SK-N-SH (cell line): ENCODE data around the gene TOMM40. TPM values are rescaled to one million over a fixed set of nuclear protein-coding genes. Genes with fewer than 3 reads are reported as not detected.
"Not testable (repeated sequence)": the region's sequence is repeated elsewhere in the genome, so short reads cannot be mapped to it uniquely, and the experiment has no call there.

ENCODE experiments used
- CTCF ChIA-PET: fragments of 300-600, 350-600 bp; formaldehyde crosslinking; extraction: SDS; loops from one replicate; lab custom pipeline; 2021; lab: Yijun Ruan, JAX
- POLR2A ChIA-PET: fragments of 350-600 bp; sonication (Branson Sonifier 250); formaldehyde crosslinking; extraction: SDS; loops from one replicate; lab custom pipeline; 2020; ENCODE audit warnings: antibody characterized with exemption, inconsistent platforms; lab: Yijun Ruan, JAX
- DNase-seq: peaks from one replicate; pipeline ENCODE4 v3.0.0; 2012
- H2AFZ ChIP-seq: fragments of 200-600 bp; sonication (generic); 2 replicates; pipeline ENCODE4 v1.8.1; 2016; ENCODE audit warnings: antibody characterized with exemption, mild to moderate bottlenecking, low read depth
- H3F3A ChIP-seq: fragments of 200-600 bp; sonication (generic); replicated peaks from 2 replicates; pipeline ENCODE3; 2016; ENCODE audit warnings: antibody characterized with exemption, mild to moderate bottlenecking; ENCODE audit not compliant: insufficient read depth
- H3K27ac ChIP-seq, 2 experiments: fragments of 200-500 bp in 1 of 2; fragments of 200-600 bp in 1 of 2; sonication (Bioruptor generic) in 1 of 2; sonication (generic), shearing (Covaris generic) in 1 of 2; 2 replicates each; pipeline versions ENCODE4 v1.5.1 to v1.6.1; 2014 to 2016; ENCODE audit warnings: low read depth in 2 of 2, inconsistent platforms in 1 of 2, low read length in 1 of 2, mild to moderate bottlenecking in 1 of 2, mixed read lengths in 1 of 2
- H3K27me3 ChIP-seq: fragments of 200-600 bp; sonication (generic), shearing (Covaris generic); 2 replicates; pipeline ENCODE4 v1.6.1; 2016; ENCODE audit warnings: mixed run types; ENCODE audit not compliant: insufficient read depth
- H3K36me3 ChIP-seq, 2 experiments: fragments of 200-500 bp in 1 of 2; fragments of 200-600 bp in 1 of 2; sonication (Bioruptor generic) in 1 of 2; sonication (generic) in 1 of 2; replicated peaks in 1 of 2; 2 replicates each; pipeline versions ENCODE3 to v1.5.1; 2014 to 2016; ENCODE audit warnings: low read length in 1 of 2, mild to moderate bottlenecking in 1 of 2; ENCODE audit not compliant: insufficient read depth in 2 of 2, control insufficient read depth in 1 of 2
- H3K4me1 ChIP-seq, 2 experiments: fragments of 200-500 bp in 1 of 2; fragments of 200-600 bp in 1 of 2; sonication (Bioruptor generic) in 1 of 2; sonication (generic), shearing (Covaris generic) in 1 of 2; 2 replicates each; pipeline versions ENCODE4 v1.5.1 to v1.6.1; 2014 to 2016; ENCODE audit warnings: low read depth in 1 of 2, low read length in 1 of 2, mixed run types in 1 of 2; ENCODE audit not compliant: insufficient read depth in 2 of 2, control insufficient read depth in 1 of 2
- H3K4me2 ChIP-seq: fragments of 200-600 bp; sonication (generic), shearing (Covaris generic); 2 replicates; pipeline ENCODE4 v1.6.1; 2017; ENCODE audit warnings: mixed run types
- H3K4me3 ChIP-seq, 2 experiments: fragments of 200-500 bp in 1 of 2; fragments of 200-600 bp in 1 of 2; sonication (Bioruptor generic) in 1 of 2; sonication (generic), shearing (Covaris generic) in 1 of 2; 2 replicates each; pipeline versions ENCODE4 v1.5.1 to v1.8.1; 2014 to 2016; ENCODE audit warnings: low read depth in 2 of 2, inconsistent platforms in 1 of 2, low read length in 1 of 2, mild to moderate bottlenecking in 1 of 2, mixed read lengths in 1 of 2, moderate library complexity in 1 of 2
- H3K79me2 ChIP-seq: fragments of 200-600 bp; sonication (generic); 2 replicates; pipeline ENCODE4 v1.8.1; 2017; ENCODE audit warnings: mild to moderate bottlenecking; ENCODE audit not compliant: insufficient read depth
- H3K9ac ChIP-seq: fragments of 200-600 bp; sonication (generic); 2 replicates; pipeline ENCODE4 v1.6.1; 2017; ENCODE audit warnings: mixed run types
- H3K9me2 ChIP-seq: fragments of 200-600 bp; sonication (generic); 2 replicates; pipeline ENCODE4 v1.6.1; 2017; ENCODE audit warnings: mixed run types
- H3K9me3 ChIP-seq: fragments of 200-600 bp; sonication (generic); 2 replicates; pipeline ENCODE4 v1.6.1; 2017; ENCODE audit warnings: mixed run types, mild to moderate bottlenecking, moderate library complexity
- H4K20me1 ChIP-seq: fragments of 200-600 bp; sonication (generic); 2 replicates; pipeline ENCODE4 v1.6.1; 2017; ENCODE audit warnings: mild to moderate bottlenecking, mixed run types; ENCODE audit not compliant: insufficient read depth
- FOXJ3 ChIP-seq: sonication (generic); formaldehyde crosslinking; IDR thresholded peaks from 2 replicates; pipeline ENCODE4 v1.5.1; 2020; ENCODE audit warnings: mild to moderate bottlenecking, missing genetic modification reagents
- GATA2 ChIP-seq: sonication (generic); formaldehyde crosslinking; IDR thresholded peaks from 2 replicates; pipeline ENCODE4 v1.5.0; 2020; ENCODE audit warnings: mild to moderate bottlenecking, missing genetic modification reagents
- NFIC ChIP-seq: IDR thresholded peaks from 2 replicates; pipeline ENCODE4 v1.4.0; 2012; ENCODE audit warnings: borderline replicate concordance
- NRF1 ChIP-seq: IDR thresholded peaks from 2 replicates; pipeline ENCODE4 v1.6.1; 2012; ENCODE audit warnings: low read depth, mild to moderate bottlenecking, low read length
- PBX3 ChIP-seq: IDR thresholded peaks from 2 replicates; pipeline ENCODE4; 2012
- RAD21 ChIP-seq: IDR thresholded peaks from 2 replicates; pipeline ENCODE4 v1.6.1; 2012; ENCODE audit warnings: mild to moderate bottlenecking, low read length
- RCOR1 ChIP-seq: fragments of 150-350 bp; IDR thresholded peaks from 2 replicates; pipeline ENCODE4 v1.6.1; 2017; ENCODE audit warnings: antibody characterized with exemption, low read length
- REST ChIP-seq: IDR thresholded peaks from 2 replicates; pipeline ENCODE4 v1.6.1; 2012; ENCODE audit warnings: mild to moderate bottlenecking, low read depth, low read length, moderate library complexity
- SMC3 ChIP-seq: IDR thresholded peaks from 2 replicates; pipeline ENCODE4 v1.6.1; 2012; ENCODE audit warnings: low read depth, low read length, improper control_type of control experiment
- TAF1 ChIP-seq: IDR thresholded peaks from 2 replicates; pipeline ENCODE4 v1.6.1; 2012; ENCODE audit warnings: low read depth, mild to moderate bottlenecking, low read length, moderate library complexity, borderline replicate concordance
- USF1 ChIP-seq: IDR thresholded peaks from 2 replicates; pipeline ENCODE4 v1.4.0; 2012; ENCODE audit warnings: low read depth, borderline replicate concordance
- YY1 ChIP-seq: IDR thresholded peaks from 2 replicates; pipeline ENCODE4 v1.4.0; 2012; ENCODE audit warnings: low read depth, mild to moderate bottlenecking
- WGBS: methylation state at CpG from one replicate; pipeline ENCODE4 v1.1.6; 2017; ENCODE audit warnings: low lambda C conversion rate; 5-methylcytosine and 5-hydroxymethylcytosine counted together
- polyA plus RNA-seq, 3 experiments: library from polyadenylated mRNA; depleted of rRNA; stranded (reverse); fragments of >200 nt; gene quantifications; 2 replicates each; pipeline ENCODE4 v1.2.3, GENCODE V29; 2012

The TOMM40 gene
- polyA plus RNA-seq, 1 of the 3 experiments (the other 2 are of a cell fraction): 78.9 TPM

DNA sequence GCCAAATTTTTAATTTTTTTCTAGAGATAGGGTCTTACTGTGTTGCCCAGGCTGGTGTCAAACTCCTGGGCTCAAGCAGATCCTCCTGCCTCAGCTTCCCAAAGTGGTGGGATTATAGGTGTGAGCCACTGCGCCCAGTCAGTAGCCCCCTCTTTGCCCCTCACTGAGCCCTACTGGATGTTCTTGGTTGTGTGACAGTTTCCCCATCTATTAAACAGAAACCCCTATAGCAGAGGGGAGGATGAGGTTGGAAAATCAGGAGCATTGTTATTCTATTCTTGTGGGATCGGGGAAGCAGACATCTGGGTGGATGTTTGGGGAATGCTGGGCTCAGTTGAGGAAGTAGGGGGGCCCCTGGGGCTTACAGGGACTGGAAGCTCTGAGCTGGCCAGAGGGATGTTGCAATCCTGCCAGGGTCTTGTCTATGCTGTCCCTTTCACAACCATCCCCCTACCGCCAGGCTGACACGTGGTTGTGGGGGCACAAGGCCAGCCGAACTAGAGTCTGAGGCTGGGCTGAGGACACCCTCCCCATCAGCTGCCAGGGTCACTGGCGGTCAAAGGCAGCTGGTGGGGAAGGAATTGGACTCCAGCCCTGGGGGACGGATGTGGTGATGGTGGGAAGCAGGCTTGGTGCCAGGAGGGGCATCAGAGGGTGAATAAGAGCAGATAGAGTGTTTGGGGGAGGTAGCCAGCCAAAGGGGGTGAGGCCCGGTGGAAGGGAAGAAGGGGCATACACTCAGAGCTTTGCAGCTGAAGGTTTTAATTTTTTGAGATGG is 34.2 kb downstream of the TOMM40 start:
- 64% methylated on average over 8 of the region's 8 CpGs for WGBS
- Histone ChIP-seq H3K4me3 (no peak overlapping the region), H3F3A (no peaks in the 10 kb centered on the region), H3K79me2 (no peaks in the 10 kb centered on the region), H3K36me3 (no peaks in the 10 kb centered on the region), H3K9me2 (no peaks in the 10 kb centered on the region), H3K9me3 (no peaks in the 10 kb centered on the region), H3K4me2 (no peak overlapping the region), H4K20me1 (no peaks in the 10 kb centered on the region), H3K4me1 (no peaks in the 10 kb centered on the region; a peak in 1 of 4 replicates), H3K27ac (no peak overlapping the region), H3K9ac (no peak overlapping the region), H3K27me3 (no peaks in the 10 kb centered on the region), H2AFZ (no peak overlapping the region)
- DNase-seq: no peak
- CTCF ChIA-PET: interaction anchor here (0.7 to 3.2 kb wide), 3 partner anchors 10 to 384 kb away, joined by 3 to 14 read pairs (median 4); partner anchors contain the start of gene APOC1
- POLR2A ChIA-PET: no interaction called here
- no peak for TF ChIP-seq GATA2 (CRISPR knock-in tag)
- TF ChIP-seq YY1: no peak

- H3K4me3 ChIP-seq, H3K79me2 ChIP-seq, H3K9me2 ChIP-seq, H3K27ac ChIP-seq, H3K9me3 ChIP-seq, POLR2A ChIA-PET, H3K4me1 ChIP-seq, H3K36me3 ChIP-seq, H2AFZ ChIP-seq, H4K20me1 ChIP-seq, H3K9ac ChIP-seq, H3F3A ChIP-seq: not testable (repeated sequence)
- H3K4me2 ChIP-seq: peak overlapping the region; percentile 63
- H3K27me3 ChIP-seq: 0 out of 2 replicates have a peak, but pooled peaks cover 11% of the 10 kb centered on the region
- DNase-seq: peak; percentile 33
- whole genome bisulfite sequencing: 60% methylated on average over 14 of the region's 19 CpGs
- CTCF ChIA-PET: interaction anchor here (0.7 to 1.2 kb wide), 2 partner anchors 11 to 383 kb away, joined by 3 to 4 read pairs; partner anchors contain the start of gene APOC1
These were observed 35.4 kb downstream of the TOMM40 start for GRCh38 chr19:44926245-44927077.

GRCh38 chr19:44927746-44928145 is 36.7 kb downstream of the TOMM40 start:
- no peaks in the 10 kb centered on the region for H3K9me2 ChIP-seq
- no peaks in the 10 kb centered on the region; a peak in 1 of 4 replicates for H3K4me1 ChIP-seq
- no peak overlapping the region for H3K4me3 ChIP-seq
- POLR2A ChIA-PET: no interaction called here
- CTCF ChIA-PET: interaction anchor here (1.0 kb wide), 1 partner anchor 25 kb away, joined by 3 read pairs; no protein-coding TSS in a partner anchor
- WGBS: 73% methylated on average over 5 of the region's 5 CpGs
- H3K79me2 ChIP-seq: no peaks in the 10 kb centered on the region
- H3K4me2 ChIP-seq: 0 out of 2 replicates have a peak overlapping the region, but pooled peaks have one; percentile 63
- H4K20me1 ChIP-seq: no peaks in the 10 kb centered on the region
- 0 out of 2 replicates have a peak, but pooled peaks cover 14% of the 10 kb centered on the region for H3K27me3 ChIP-seq
- no peak overlapping the region for H3K27ac ChIP-seq
- H3K9ac ChIP-seq: no peak overlapping the region
- H2AFZ ChIP-seq: no peak overlapping the region
- H3K36me3 ChIP-seq: no peaks in the 10 kb centered on the region
- H3F3A ChIP-seq: no peaks in the 10 kb centered on the region
- peak; percentile 2 for DNase-seq
- H3K9me3 ChIP-seq: no peaks in the 10 kb centered on the region
- no peak for TF ChIP-seq RCOR1
- TF ChIP-seq TAF1: no peak
- no peak for TF ChIP-seq PBX3
- TF ChIP-seq RAD21: no peak
- no peak for TF ChIP-seq FOXJ3 (CRISPR knock-in tag)
- no peak for TF ChIP-seq NFIC
- no peak for TF ChIP-seq REST
- TF ChIP-seq GATA2 (CRISPR knock-in tag): no peak
- TF ChIP-seq NRF1: no peak
- TF ChIP-seq USF1: no peak
- TF ChIP-seq SMC3: no peak
